ENCODE data around the gene HRG. TPM values are rescaled to one million over a fixed set of nuclear protein-coding genes. Genes with fewer than 3 reads are reported as not detected.

Gene HRG
- total and polyA plus RNA-seq, 4 donors, result not detected

GRCh38 chr3:186664119-186664495, 1.7 kb upstream of the HRG start:
- H3K27me3 ChIP-seq (ENCODE audit: control insufficient read depth in 1 of 2, insufficient read depth in 2 of 2, low read length in 1 of 2), result peaks cover 0 to 1% of the 10 kb centered on the region in 2 donors
- no peak overlapping the region for H3K27ac ChIP-seq (ENCODE audit: low read depth in 1 of 2, low read length in 2 of 2)
- no peak overlapping the region for H3K4me3 ChIP-seq (ENCODE audit: low read length in 2 of 2)
- ATAC-seq (ENCODE audit: low FRiP score) (no peak), DNase-seq (no peak)
- no peaks in the 10 kb centered on the region for H3K9me3 ChIP-seq (ENCODE audit: control insufficient read depth, low read length)
- intact Hi-C loops (cut with DNase I), result no loop called here
- no peaks in the 10 kb centered on the region for H3K4me1 ChIP-seq (ENCODE audit: control insufficient read depth in 1 of 2, insufficient read depth in 2 of 2, low read length in 2 of 2)
- H3K36me3 ChIP-seq (ENCODE audit: control insufficient read depth in 1 of 2, insufficient read depth in 2 of 2, low read length in 1 of 2), result no peaks in the 10 kb centered on the region

GRCh38 chr3:186664506-186664905, 1.3 kb upstream of the HRG start:
- no peaks in the 10 kb centered on the region for H3K4me1 ChIP-seq (ENCODE audit: control insufficient read depth in 1 of 2, insufficient read depth in 2 of 2, low read length in 2 of 2)
- no peak for DNase-seq
- no peak overlapping the region for H3K27ac ChIP-seq (ENCODE audit: low read depth in 1 of 2, low read length in 2 of 2)
- ATAC-seq (ENCODE audit: low FRiP score), result no peak
- H3K27me3 ChIP-seq (ENCODE audit: control insufficient read depth in 1 of 2, insufficient read depth in 2 of 2, low read length in 1 of 2), result peaks cover 0 to 1% of the 10 kb centered on the region in 2 donors
- no peaks in the 10 kb centered on the region for H3K36me3 ChIP-seq (ENCODE audit: control insufficient read depth in 1 of 2, insufficient read depth in 2 of 2, low read length in 1 of 2)
- intact Hi-C loops (cut with DNase I), result no loop called here
- 51 to 55% methylated on average over 4 of the region's 4 CpGs for WGBS, 2 donors
- H3K9me3 ChIP-seq (ENCODE audit: control insufficient read depth, low read length), result no peaks in the 10 kb centered on the region
- no peak overlapping the region for H3K4me3 ChIP-seq (ENCODE audit: low read length in 2 of 2)

- WGBS, 2 donors, result 76 to 77% methylated on average over 6 of the region's 6 CpGs
- H3K9me3 ChIP-seq (ENCODE audit: control insufficient read depth, low read length), result no peaks in the 10 kb centered on the region
- H3K4me1 ChIP-seq (ENCODE audit: control insufficient read depth in 1 of 2, insufficient read depth in 2 of 2, low read length in 2 of 2), result no peaks in the 10 kb centered on the region
- no peak overlapping the region for H3K27ac ChIP-seq (ENCODE audit: low read depth in 1 of 2, low read length in 2 of 2)
- no peak overlapping the region for H3K4me3 ChIP-seq (ENCODE audit: low read length in 2 of 2)
- H3K27me3 ChIP-seq (ENCODE audit: control insufficient read depth in 1 of 2, insufficient read depth in 2 of 2, low read length in 1 of 2), result peaks cover 0 to 1% of the 10 kb centered on the region in 2 donors
- DNase-seq (no peak), ATAC-seq (ENCODE audit: low FRiP score) (no peak)
- intact Hi-C loops (cut with DNase I), result no loop called here
- no peaks in the 10 kb centered on the region for H3K36me3 ChIP-seq (ENCODE audit: control insufficient read depth in 1 of 2, insufficient read depth in 2 of 2, low read length in 1 of 2)
Observed at GRCh38 chr3:186668426-186668825, 2.6 kb downstream of the HRG start.

- H3K4me1 ChIP-seq (ENCODE audit: control insufficient read depth in 1 of 2, insufficient read depth in 2 of 2, low read length in 2 of 2), result no peaks in the 10 kb centered on the region
- H3K4me3 ChIP-seq (ENCODE audit: low read length in 2 of 2), result no peak overlapping the region
- no peak for DNase-seq
- no peak overlapping the region for H3K27ac ChIP-seq (ENCODE audit: low read depth in 1 of 2, low read length in 2 of 2)
- no peak for ATAC-seq (ENCODE audit: low FRiP score)
- intact Hi-C loops (cut with DNase I), result no loop called here
- 66 to 67% methylated on average over 2 of the region's 2 CpGs for WGBS, 2 donors
- H3K9me3 ChIP-seq (ENCODE audit: control insufficient read depth, low read length), result no peaks in the 10 kb centered on the region
- no peaks in the 10 kb centered on the region for H3K36me3 ChIP-seq (ENCODE audit: control insufficient read depth in 1 of 2, insufficient read depth in 2 of 2, low read length in 1 of 2)
- peaks cover 0 to 1% of the 10 kb centered on the region in 2 donors for H3K27me3 ChIP-seq (ENCODE audit: control insufficient read depth in 1 of 2, insufficient read depth in 2 of 2, low read length in 1 of 2)
Observed at GRCh38 chr3:186669378-186670084, 3.7 kb downstream of the HRG start.

DNA sequence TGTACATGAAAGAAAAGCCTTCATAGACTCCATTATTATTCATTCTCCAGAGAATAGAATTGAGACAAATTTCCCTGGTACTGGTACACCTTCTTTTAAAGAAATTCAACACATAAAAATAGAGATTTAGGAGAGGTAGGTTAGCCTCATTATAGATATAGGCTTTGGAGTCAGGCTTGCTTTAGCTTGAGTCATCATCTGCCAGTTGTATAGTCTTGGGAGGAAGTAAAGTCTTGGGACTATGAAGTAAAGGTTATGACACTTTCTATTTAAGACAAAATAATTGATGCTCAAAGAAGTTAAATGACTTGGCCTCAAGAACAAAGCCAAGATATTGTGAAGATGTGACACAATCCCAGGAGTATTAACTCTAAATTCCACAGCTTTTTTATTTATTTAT, 4.3 kb downstream of the HRG start:
- Histone ChIP-seq H3K36me3 (ENCODE audit: control insufficient read depth in 1 of 2, insufficient read depth in 2 of 2, low read length in 1 of 2) (no peaks in the 10 kb centered on the region), H3K27me3 (ENCODE audit: control insufficient read depth in 1 of 2, insufficient read depth in 2 of 2, low read length in 1 of 2) (peaks cover 0 to 1% of the 10 kb centered on the region in 2 donors), H3K4me1 (ENCODE audit: control insufficient read depth in 1 of 2, insufficient read depth in 2 of 2, low read length in 2 of 2) (no peaks in the 10 kb centered on the region), H3K27ac (ENCODE audit: low read depth in 1 of 2, low read length in 2 of 2) (no peak overlapping the region), H3K4me3 (ENCODE audit: low read length in 2 of 2) (no peak overlapping the region), H3K9me3 (ENCODE audit: control insufficient read depth, low read length) (no peaks in the 10 kb centered on the region)
- intact Hi-C loops (cut with DNase I), result no loop called here
- DNase-seq (no peak), ATAC-seq (ENCODE audit: low FRiP score) (no peak)

GRCh38 chr3:186671051-186671450, 5.2 kb downstream of the HRG start:
- 85 to 88% methylated on average over 3 of the region's 3 CpGs for WGBS, 2 donors

GRCh38 chr3:186678604-186679003, 12.8 kb downstream of the HRG start:
- Histone ChIP-seq H3K4me3 (ENCODE audit: low read length in 2 of 2) (no peak overlapping the region), H3K27me3 (ENCODE audit: control insufficient read depth in 1 of 2, insufficient read depth in 2 of 2, low read length in 1 of 2) (peaks cover 0 to 1% of the 10 kb centered on the region in 2 donors), H3K4me1 (ENCODE audit: control insufficient read depth in 1 of 2, insufficient read depth in 2 of 2, low read length in 2 of 2) (no peaks in the 10 kb centered on the region), H3K27ac (ENCODE audit: low read depth in 1 of 2, low read length in 2 of 2) (no peak overlapping the region), H3K9me3 (ENCODE audit: control insufficient read depth, low read length) (no peaks in the 10 kb centered on the region), H3K36me3 (ENCODE audit: control insufficient read depth in 1 of 2, insufficient read depth in 2 of 2, low read length in 1 of 2) (no peaks in the 10 kb centered on the region)
- ATAC-seq (ENCODE audit: low FRiP score), result no peak
- intact Hi-C loops (cut with DNase I), result no loop called here
- DNase-seq, result no peak

More at GRCh38 chr3:186671051-186671450, 5.2 kb downstream of the HRG start:
- Histone ChIP-seq H3K36me3 (ENCODE audit: control insufficient read depth in 1 of 2, insufficient read depth in 2 of 2, low read length in 1 of 2) (no peaks in the 10 kb centered on the region), H3K4me3 (ENCODE audit: low read length in 2 of 2) (no peak overlapping the region), H3K4me1 (ENCODE audit: control insufficient read depth in 1 of 2, insufficient read depth in 2 of 2, low read length in 2 of 2) (no peaks in the 10 kb centered on the region), H3K9me3 (ENCODE audit: control insufficient read depth, low read length) (no peaks in the 10 kb centered on the region), H3K27me3 (ENCODE audit: control insufficient read depth in 1 of 2, insufficient read depth in 2 of 2, low read length in 1 of 2) (no peaks in the 10 kb centered on the region), H3K27ac (ENCODE audit: low read depth in 1 of 2, low read length in 2 of 2) (no peak overlapping the region)
- ATAC-seq (ENCODE audit: low FRiP score), result no peak
- intact Hi-C loops (cut with DNase I), result no loop called here
- no peak for DNase-seq

DNA sequence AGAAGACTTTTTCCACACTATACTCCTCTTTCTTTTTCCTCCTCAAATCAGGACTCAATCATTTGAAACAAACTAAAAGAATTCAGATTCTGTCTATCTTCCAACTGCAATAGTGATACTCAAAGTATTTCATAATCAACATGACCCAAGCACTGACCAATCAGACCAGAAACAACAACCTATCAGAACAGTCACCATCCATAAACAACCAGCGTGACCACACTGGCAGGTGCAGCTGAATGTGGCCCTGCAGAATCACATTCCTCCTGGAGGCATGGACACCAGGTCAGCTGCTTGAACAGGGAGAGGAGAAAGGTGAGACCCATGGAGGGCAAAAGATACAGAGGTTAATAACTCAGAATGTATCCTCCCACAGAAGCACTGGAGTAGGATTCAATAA, 13.3 kb downstream of the HRG start:
- 66 to 69% methylated on average over 1 of the region's 1 CpG for WGBS, 2 donors
- peaks cover 0 to 1% of the 10 kb centered on the region in 2 donors for H3K27me3 ChIP-seq (ENCODE audit: control insufficient read depth in 1 of 2, insufficient read depth in 2 of 2, low read length in 1 of 2)
- H3K36me3 ChIP-seq (ENCODE audit: control insufficient read depth in 1 of 2, insufficient read depth in 2 of 2, low read length in 1 of 2), result no peaks in the 10 kb centered on the region
- H3K27ac ChIP-seq (ENCODE audit: low read depth in 1 of 2, low read length in 2 of 2), result no peak overlapping the region
- DNase-seq, result no peak
- no peak overlapping the region for H3K4me3 ChIP-seq (ENCODE audit: low read length in 2 of 2)
- intact Hi-C loops (cut with DNase I), result no loop called here
- no peaks in the 10 kb centered on the region for H3K4me1 ChIP-seq (ENCODE audit: control insufficient read depth in 1 of 2, insufficient read depth in 2 of 2, low read length in 2 of 2)
- H3K9me3 ChIP-seq (ENCODE audit: control insufficient read depth, low read length), result no peaks in the 10 kb centered on the region
- no peak for ATAC-seq (ENCODE audit: low FRiP score)

- 99 to 100% methylated on average over 1 of the region's 1 CpG for WGBS, 2 donors
Observed at GRCh38 chr3:186680869-186681268, 15.1 kb downstream of the HRG start.

More at GRCh38 chr3:186680869-186681268, 15.1 kb downstream of the HRG start:
- no peaks in the 10 kb centered on the region for H3K4me1 ChIP-seq (ENCODE audit: control insufficient read depth in 1 of 2, insufficient read depth in 2 of 2, low read length in 2 of 2)
- ATAC-seq (ENCODE audit: low FRiP score) (no peak), DNase-seq (no peak)
- H3K36me3 ChIP-seq (ENCODE audit: control insufficient read depth in 1 of 2, insufficient read depth in 2 of 2, low read length in 1 of 2), result no peaks in the 10 kb centered on the region
- no peak overlapping the region for H3K4me3 ChIP-seq (ENCODE audit: low read length in 2 of 2)
- H3K27me3 ChIP-seq (ENCODE audit: control insufficient read depth in 1 of 2, insufficient read depth in 2 of 2, low read length in 1 of 2), result peaks cover 0 to 1% of the 10 kb centered on the region in 2 donors
- H3K27ac ChIP-seq (ENCODE audit: low read depth in 1 of 2, low read length in 2 of 2), result no peak overlapping the region
- intact Hi-C loops (cut with DNase I), result no loop called here
- peaks cover 1% of the 10 kb centered on the region for H3K9me3 ChIP-seq (ENCODE audit: control insufficient read depth, low read length)
